OCI-M2 (cell line): ENCODE data around the gene THSD4.
"Not testable (repeated sequence)": the region's sequence is repeated elsewhere in the genome, so short reads cannot be mapped to it uniquely, and the experiment has no call there.

Source experiments
- DNase-seq: peaks from one replicate; lab custom pipeline; 2025; ENCODE audit not compliant: unreplicated experiment; lab: John Stamatoyannopoulos, UW

Gene THSD4

GRCh38 chr15:71118881-71119632 lies 3.8 kb downstream of the THSD4 start:
- no peak for DNase-seq

GRCh38 chr15:71120428-71120944 lies 5.2 kb downstream of the THSD4 start:
- no peak for DNase-seq

GRCh38 chr15:71121442-71121841 lies 6.2 kb downstream of the THSD4 start:
- DNase-seq = no peak

GRCh38 chr15:71124937-71125790 lies 9.9 kb downstream of the THSD4 start:
- DNase-seq = no peak

GRCh38 chr15:71125831-71126450 lies 10.7 kb downstream of the THSD4 start:
- DNase-seq = no peak

DNA sequence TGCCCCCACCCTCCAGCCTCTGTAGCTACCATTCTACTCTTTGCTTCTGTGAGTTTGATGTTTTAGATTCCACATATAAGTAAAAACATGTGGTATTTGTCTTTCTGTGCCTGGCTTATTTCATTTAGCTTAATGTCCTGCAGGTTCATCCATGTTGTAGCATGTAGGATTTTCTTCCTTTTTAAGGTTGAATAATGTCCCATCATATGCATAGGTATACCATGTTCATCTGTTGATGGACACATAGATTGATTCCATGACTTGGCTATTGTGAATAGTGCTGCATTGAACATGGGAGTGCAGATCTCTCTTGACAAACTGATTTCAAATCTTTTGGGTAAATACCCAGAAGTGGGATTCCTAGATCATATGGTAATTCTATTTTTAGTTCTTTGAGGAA lies 11.8 kb downstream of the THSD4 start:
- DNase-seq = no peak

DNA sequence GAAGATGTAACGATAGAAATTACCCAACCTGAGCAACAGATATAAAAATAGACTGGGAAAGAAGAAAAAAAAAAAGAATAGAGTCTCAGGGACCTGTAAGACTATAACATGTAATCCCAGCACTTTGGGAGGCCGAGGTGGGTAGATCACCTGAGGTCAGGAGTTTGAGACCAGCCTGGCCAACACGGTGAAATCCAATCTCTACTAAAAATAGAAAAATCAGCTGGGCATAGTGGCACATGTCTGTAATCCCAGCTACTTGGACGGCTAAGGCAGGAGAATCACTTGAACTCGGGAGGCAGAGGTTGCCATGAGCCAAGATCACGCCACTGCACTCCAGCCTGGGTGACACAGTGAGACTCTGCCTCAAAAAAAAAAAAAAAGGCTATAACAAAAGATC lies 12.9 kb downstream of the THSD4 start:
- not testable (repeated sequence) for DNase-seq

GRCh38 chr15:71128939-71129562 lies 13.8 kb downstream of the THSD4 start:
- no peak for DNase-seq

DNA sequence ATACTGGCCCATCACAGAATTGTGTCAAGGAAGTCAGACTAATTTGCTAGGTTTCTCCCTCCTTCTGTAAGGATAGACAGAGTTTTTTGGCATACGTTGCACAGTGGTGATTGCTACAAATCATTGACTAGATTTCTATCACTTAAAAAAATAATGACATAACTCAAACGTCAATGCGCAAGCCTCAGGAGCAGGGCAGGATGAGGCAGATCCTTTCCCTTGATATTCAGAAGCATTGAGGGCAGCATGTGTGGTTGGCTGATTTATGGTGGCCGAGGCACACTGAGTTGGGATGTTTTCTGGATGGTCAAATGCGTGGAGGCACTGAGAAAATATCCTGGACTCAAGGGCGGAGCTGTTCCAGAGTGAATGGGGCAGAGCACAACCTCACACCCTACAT lies 14.4 kb downstream of the THSD4 start:
- DNase-seq = no peak

GRCh38 chr15:71131601-71132362 lies 16.5 kb downstream of the THSD4 start:
- no peak for DNase-seq

GRCh38 chr15:71133747-71134472 lies 18.6 kb downstream of the THSD4 start:
- no peak for DNase-seq

- DNase-seq = no peak
These were observed 21.0 kb downstream of the THSD4 start for GRCh38 chr15:71136159-71136783.

GRCh38 chr15:71136793-71137518 lies 21.7 kb downstream of the THSD4 start:
- no peak for DNase-seq

DNA sequence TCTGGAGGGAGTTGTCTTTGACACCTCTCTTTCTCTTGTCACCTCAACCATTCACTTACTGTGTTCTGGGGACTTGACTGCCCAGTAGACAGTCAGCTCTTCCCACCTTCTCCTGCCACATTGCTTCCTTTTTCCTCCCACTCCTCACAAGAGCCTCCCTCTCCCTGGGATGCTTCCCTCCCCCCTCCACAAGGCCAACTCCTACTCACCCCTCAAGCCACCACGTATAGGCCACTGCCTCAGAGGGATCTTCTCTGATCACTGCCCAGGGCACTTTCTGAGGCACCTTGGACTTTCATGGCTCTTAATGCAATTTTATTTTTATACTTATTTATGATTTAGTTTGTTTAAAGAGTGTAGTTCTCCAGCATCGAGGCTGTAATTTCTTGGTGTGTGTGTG lies 23.2 kb downstream of the THSD4 start:
- no peak for DNase-seq

- DNase-seq = no peak
These were observed 24.0 kb downstream of the THSD4 start for GRCh38 chr15:71139241-71139640.

DNA sequence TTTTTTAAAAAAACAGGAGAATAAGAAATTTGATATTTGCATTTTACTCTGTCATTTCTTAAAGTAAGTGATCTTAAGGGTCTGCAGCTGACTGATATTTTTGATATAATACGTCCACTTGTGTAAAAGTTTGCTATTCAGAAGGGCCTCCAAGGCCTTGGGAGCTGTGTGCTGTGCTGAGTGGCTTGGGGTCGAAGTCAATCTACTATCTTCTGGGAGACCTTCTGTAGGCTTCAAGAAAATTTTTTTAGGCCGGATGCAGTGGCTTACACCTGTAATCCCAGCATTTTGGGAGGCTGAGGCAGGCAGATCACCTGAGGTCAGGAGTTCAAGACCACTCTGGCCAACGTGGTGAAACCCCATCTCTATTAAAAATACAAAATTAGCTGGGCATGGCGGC lies 26.3 kb downstream of the THSD4 start:
- no peak for DNase-seq

DNA sequence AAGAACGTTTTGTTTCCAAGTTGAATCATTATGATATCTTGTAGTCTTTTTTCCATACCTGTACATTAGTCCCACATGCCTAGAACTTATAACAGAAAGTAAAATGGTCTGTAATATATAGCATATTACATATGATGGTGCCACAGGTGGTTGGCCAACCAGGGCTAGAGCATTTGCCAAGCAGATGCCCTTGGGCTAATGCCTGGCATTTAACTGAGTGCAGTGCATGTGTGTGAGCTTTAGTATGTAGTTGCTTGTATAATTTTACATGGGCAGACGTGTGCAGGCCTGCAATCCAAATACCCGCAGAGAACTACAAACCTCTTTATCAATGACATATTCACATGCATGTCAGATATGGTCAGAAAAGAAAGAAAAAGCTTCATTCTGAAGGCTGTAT lies 27.5 kb downstream of the THSD4 start:
- no peak for DNase-seq

GRCh38 chr15:71143373-71144310 lies 28.4 kb downstream of the THSD4 start:
- DNase-seq = no peak
